Stomach (tissue), 4 donors: ENCODE data around the gene ZC3H13.

Source experiments
- CTCF ChIP-seq, 7 experiments: fragments of 450-650 bp in 4 of 7; fragments of 200-600 bp in 3 of 7; sonication (generic) in 3 of 7; IDR thresholded peaks; one replicate each; pipeline ENCODE4 v1.5.1; 2016 to 2019; ENCODE audit warnings: antibody characterized with exemption in 7 of 7, control low read depth in 2 of 7, mild to moderate bottlenecking in 1 of 7
- EP300 ChIP-seq: sonication (generic); formaldehyde crosslinking; IDR thresholded peaks from one replicate; pipeline ENCODE4 v1.6.1; 2017; ENCODE audit warnings: antibody characterized with exemption
- POLR2A ChIP-seq, 4 donors: fragments of 450-650 bp; IDR thresholded peaks; one replicate each; pipeline ENCODE4 v1.6.1; 2016; ENCODE audit warnings: antibody characterized with exemption in 4 of 4, control low read depth in 2 of 4, mild to moderate bottlenecking in 1 of 4, moderate library complexity in 1 of 4

DNA sequence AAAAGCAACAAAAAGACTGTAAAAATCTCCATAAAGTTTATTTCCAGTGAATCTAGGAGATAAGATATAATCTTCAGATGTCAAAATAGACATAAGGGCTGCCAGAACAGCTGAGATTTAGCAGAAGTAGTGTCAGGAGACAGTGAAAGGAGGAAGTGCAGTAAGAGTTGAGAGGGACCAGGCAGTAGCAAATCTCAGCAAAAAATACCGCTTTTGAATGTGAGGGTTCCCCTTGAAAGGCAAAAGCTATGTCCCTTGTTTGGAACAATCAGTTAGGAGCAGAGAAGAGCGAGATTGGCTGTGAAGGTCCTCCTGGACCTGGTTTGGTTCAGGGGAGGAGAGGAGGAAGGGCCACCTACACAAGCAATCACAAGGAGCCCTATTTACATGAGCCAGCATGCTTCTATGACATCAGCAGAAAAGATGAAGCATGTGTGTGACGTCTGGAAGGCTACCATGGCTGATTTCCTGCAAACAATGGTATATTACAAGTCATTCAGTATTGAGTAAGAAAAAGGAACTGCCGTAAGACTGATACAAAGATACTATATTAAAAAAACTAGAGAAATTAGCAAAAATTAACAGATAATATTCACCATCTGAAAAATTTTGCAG, 102.1 kb downstream of the ZC3H13 start:
- TF ChIP-seq CTCF (IDR thresholded peaks at IDR 0.05) (no peak), EP300 (no peak), POLR2A (IDR thresholded peaks at IDR 0.05) (no peak)
